ENCODE results near the gene ZNF541.

DNA sequence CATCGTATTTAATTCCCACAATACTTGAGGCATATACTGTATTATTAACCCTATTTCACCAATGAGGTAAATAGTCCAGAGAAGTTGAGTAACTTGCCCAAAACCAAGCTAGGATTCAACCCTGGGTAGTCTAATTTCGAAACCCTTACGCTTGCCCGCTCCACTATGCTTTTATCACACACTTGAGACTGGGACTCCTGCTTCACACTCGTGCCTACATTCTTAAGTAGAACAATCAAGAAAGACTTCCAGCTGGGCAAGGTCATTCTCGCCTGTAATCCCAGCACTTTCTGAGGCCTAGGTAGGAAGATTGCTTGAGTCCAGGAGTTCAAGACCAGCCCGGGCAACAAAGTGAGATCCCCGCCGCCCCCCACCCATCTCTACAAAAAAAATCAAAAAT, 3.6 kb downstream of the ZNF541 start:
- TF ChIP-seq, protein P1, sequence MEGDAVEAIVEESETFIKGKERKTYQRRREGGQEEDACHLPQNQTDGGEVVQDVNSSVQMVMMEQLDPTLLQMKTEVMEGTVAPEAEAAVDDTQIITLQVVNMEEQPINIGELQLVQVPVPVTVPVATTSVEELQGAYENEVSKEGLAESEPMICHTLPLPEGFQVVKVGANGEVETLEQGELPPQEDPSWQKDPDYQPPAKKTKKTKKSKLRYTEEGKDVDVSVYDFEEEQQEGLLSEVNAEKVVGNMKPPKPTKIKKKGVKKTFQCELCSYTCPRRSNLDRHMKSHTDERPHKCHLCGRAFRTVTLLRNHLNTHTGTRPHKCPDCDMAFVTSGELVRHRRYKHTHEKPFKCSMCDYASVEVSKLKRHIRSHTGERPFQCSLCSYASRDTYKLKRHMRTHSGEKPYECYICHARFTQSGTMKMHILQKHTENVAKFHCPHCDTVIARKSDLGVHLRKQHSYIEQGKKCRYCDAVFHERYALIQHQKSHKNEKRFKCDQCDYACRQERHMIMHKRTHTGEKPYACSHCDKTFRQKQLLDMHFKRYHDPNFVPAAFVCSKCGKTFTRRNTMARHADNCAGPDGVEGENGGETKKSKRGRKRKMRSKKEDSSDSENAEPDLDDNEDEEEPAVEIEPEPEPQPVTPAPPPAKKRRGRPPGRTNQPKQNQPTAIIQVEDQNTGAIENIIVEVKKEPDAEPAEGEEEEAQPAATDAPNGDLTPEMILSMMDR (IDR thresholded peaks at IDR 0.05), result no peak
- no peak for TF ChIP-seq ZFX (IDR thresholded peaks at IDR 0.05; ENCODE audit: borderline replicate concordance)

Data from 22Rv1 (cell line).